Activated naive CD4-positive, alpha-beta T cell treated with anti-CD3 and anti-CD28 coated beads, Interleukin-2, amount 10 ng/mL, durations not matched to agents 7 days and 5 days (primary cell): ENCODE measurements around the gene PRKN.

Experiments
- CTCF ChIA-PET: fragments of 350-600 bp; sonication (Branson Sonifier 250); formaldehyde crosslinking; loops from one replicate; lab custom pipeline; 2021; ENCODE audit warnings: antibody characterized with exemption; lab: Charles Lee
- DNase-seq: peaks from one replicate; pipeline ENCODE4 v3.0.0-alpha.2; 2020
- H3K27ac Mint-ChIP-seq: one replicate; pipeline ENCODE4 v1.8.0; 2021; ENCODE audit warnings: mild to moderate bottlenecking, moderate library complexity, mixed read lengths
- H3K27me3 Mint-ChIP-seq: one replicate; pipeline ENCODE4 v1.8.0; 2021; ENCODE audit warnings: mild to moderate bottlenecking, mixed read lengths
- H3K36me3 Mint-ChIP-seq: one replicate; pipeline ENCODE4 v1.8.0; 2021; ENCODE audit warnings: mixed read lengths
- H3K4me1 Mint-ChIP-seq: one replicate; pipeline ENCODE4 v1.8.0; 2021; ENCODE audit warnings: mixed read lengths
- H3K4me3 Mint-ChIP-seq: one replicate; pipeline ENCODE4 v1.8.0; 2021; ENCODE audit warnings: mild to moderate bottlenecking, moderate library complexity, mixed read lengths
- H3K9me3 Mint-ChIP-seq: one replicate; pipeline ENCODE4 v1.8.0; 2021; ENCODE audit warnings: mixed read lengths

The PRKN gene

DNA sequence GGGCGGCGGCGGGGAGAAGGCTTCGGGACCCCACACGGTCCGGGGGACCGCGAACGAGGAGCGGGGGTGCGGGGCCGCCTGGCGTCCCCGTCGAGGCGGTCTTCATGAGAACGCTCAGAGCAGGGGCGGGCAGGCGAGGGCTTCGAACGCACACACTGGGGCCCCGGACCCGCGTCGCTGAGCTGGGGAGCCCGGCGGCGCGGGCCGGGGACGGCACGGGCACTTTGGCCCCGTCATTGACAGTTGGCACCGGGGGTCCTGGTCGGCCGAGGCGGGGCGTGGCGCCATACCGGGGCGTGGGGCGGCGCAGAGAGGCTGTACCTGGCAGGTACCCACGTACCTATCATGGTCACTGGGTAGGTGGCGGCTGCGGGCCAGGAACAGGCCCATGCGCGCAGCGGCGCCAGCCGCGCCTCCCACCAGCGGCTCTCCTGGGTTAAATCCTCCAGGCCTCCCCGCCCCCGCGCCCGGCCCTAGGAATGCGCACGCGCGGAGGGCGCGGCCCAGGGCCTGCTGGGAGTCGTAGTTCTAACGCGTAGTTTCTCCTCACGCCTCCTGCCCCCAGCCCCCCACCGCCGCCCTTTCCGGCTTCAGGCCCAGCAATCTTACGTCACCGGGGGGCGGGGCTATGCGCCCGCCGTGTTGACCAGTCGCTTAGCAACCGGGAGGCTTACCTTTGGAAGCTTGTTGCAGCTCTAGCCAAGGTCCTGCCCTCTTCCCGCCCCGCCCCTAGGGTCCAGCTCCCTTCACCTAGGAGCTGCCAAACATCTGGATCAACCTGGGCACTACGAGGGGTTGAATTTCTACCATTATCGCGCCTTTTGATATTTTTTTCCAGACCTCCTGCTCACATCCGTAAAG lies at the start of gene PRKN, which contains the start of gene PACRG:
TSS of gene PRKN (minus strand) at position 445 of the 861 bp plus-strand sequence.
TSS of gene PACRG (plus strand) at position 653 of the 861 bp plus-strand sequence.
- Mint-ChIP-seq H3K27me3 (peaks cover 5% of the 10 kb centered on the region), H3K4me1 (peaks cover 9% of the 10 kb centered on the region), H3K27ac (peak within 1 kb of the TSS; percentile 88), H3K36me3 (no peaks in the 10 kb centered on the region), H3K9me3 (no peaks in the 10 kb centered on the region), H3K4me3 (peak within 1 kb of the TSS; percentile 91)
- DNase-seq, result peak; percentile 97
- CTCF ChIA-PET, result no interaction called here

DNA sequence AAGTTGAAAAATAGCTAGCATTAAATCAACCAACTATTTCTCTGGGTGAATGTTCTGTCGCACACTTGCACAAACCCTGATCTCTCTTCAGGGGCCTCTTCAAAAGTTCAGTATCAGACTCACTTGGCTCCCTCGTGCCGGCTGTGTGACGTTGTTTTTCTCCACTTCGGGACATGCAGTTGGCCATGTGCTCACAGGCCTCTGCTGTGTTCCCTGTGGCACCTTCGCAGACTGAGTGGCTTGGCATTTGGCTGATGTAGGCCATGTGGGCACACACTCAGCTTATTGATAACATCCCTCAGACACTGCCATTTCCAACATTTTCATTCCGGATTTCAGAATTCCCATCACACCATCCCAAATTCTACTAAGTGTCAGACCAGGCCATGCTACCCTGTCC lies 49.5 kb upstream of the PRKN start:
- H3K4me3 Mint-ChIP-seq, result no peak overlapping the region
- no peak for DNase-seq
- H3K36me3 Mint-ChIP-seq, result no peaks in the 10 kb centered on the region
- H3K27me3 Mint-ChIP-seq, result no peaks in the 10 kb centered on the region
- no peak overlapping the region for H3K27ac Mint-ChIP-seq
- H3K4me1 Mint-ChIP-seq, result no peaks in the 10 kb centered on the region
- H3K9me3 Mint-ChIP-seq, result peaks cover 2% of the 10 kb centered on the region
- CTCF ChIA-PET, result no interaction called here

- no peaks in the 10 kb centered on the region for H3K4me1 Mint-ChIP-seq
- DNase-seq, result no peak
- H3K27ac Mint-ChIP-seq, result no peak overlapping the region
- H3K27me3 Mint-ChIP-seq, result no peaks in the 10 kb centered on the region
- H3K36me3 Mint-ChIP-seq, result no peaks in the 10 kb centered on the region
- CTCF ChIA-PET, result no interaction called here
- H3K9me3 Mint-ChIP-seq, result no peaks in the 10 kb centered on the region
- no peak overlapping the region for H3K4me3 Mint-ChIP-seq
Measured at GRCh38 chr6:162773996-162774395, 46.4 kb upstream of the PRKN start.

- H3K9me3 Mint-ChIP-seq, result no peaks in the 10 kb centered on the region
- no peak overlapping the region for H3K4me3 Mint-ChIP-seq
- no peaks in the 10 kb centered on the region for H3K36me3 Mint-ChIP-seq
- CTCF ChIA-PET, result no interaction called here
- no peak for DNase-seq
- H3K27ac Mint-ChIP-seq, result no peak overlapping the region
- no peaks in the 10 kb centered on the region for H3K4me1 Mint-ChIP-seq
- H3K27me3 Mint-ChIP-seq, result no peaks in the 10 kb centered on the region
Measured at GRCh38 chr6:162772466-162772865, 44.9 kb upstream of the PRKN start.

DNA sequence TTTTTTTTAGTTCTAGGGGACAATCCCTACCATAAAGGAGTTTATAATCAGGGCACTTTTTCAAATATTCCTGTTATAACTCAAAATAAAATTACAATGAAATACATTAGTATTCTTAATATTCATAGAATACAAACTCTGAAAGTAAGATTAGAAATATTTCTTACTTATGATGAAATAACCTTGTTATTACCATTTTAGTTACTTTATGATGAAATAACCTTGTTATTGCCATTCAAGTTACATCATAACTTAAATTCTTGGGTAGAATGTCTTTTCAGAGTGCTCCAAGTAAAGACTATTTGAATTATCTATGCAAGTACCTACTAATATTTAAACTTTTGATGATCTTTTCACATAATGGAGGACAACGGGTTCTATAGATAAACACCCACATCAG lies 43.4 kb upstream of the PRKN start:
- no peak for DNase-seq
- Mint-ChIP-seq H3K4me1 (no peaks in the 10 kb centered on the region), H3K9me3 (no peaks in the 10 kb centered on the region), H3K27me3 (no peaks in the 10 kb centered on the region), H3K4me3 (no peak overlapping the region), H3K36me3 (no peaks in the 10 kb centered on the region), H3K27ac (no peak overlapping the region)
- CTCF ChIA-PET, result no interaction called here

DNA sequence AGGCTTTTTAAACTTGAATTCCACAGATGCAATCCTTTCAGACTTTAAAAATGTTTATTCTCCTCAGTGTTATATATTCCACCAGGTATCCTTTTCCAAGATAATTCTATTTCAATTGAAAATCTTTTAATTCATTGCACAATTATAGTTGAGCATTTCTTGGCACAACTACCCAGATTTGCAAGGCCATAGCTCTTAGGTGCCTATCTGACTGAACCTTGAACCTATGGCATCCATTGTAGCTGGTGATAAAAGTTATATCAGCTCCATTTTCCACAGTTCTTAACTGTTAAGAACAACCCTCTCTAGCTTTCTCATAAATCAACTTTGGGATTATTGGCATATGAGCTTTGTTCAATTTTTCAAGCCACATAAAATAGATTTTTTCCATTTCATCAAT lies 42.6 kb upstream of the PRKN start:
- no peaks in the 10 kb centered on the region for H3K9me3 Mint-ChIP-seq
- no peak overlapping the region for H3K27ac Mint-ChIP-seq
- CTCF ChIA-PET, result no interaction called here
- H3K36me3 Mint-ChIP-seq, result no peaks in the 10 kb centered on the region
- H3K4me3 Mint-ChIP-seq, result no peak overlapping the region
- H3K4me1 Mint-ChIP-seq, result no peaks in the 10 kb centered on the region
- no peaks in the 10 kb centered on the region for H3K27me3 Mint-ChIP-seq
- no peak for DNase-seq

DNA sequence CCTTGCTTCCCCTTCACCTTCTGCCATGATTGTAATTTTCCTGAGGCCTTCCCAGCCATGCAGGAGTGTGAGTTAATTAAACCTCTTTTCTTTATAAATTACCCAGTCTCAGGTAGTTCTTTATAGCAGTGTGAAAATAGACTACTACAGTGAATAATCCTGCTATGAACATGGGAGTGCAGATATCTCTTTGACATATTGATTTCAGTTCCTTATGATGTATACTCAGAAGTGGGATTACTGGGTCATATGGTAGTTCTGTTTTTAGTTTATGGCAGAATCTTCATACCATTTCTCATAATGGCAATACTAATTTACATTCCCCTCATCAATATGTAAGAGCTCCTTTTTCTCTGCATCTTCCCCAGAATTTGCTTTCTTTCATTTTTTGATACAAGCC lies 26.2 kb upstream of the PRKN start:
- H3K36me3 Mint-ChIP-seq, result no peaks in the 10 kb centered on the region
- DNase-seq, result no peak

GRCh38 chr6:162751211-162751859 lies 23.8 kb upstream of the PRKN start:
- Mint-ChIP-seq H3K27me3 (no peaks in the 10 kb centered on the region), H3K4me3 (no peak overlapping the region), H3K36me3 (no peaks in the 10 kb centered on the region), H3K27ac (no peak overlapping the region), H3K9me3 (no peaks in the 10 kb centered on the region), H3K4me1 (no peaks in the 10 kb centered on the region)
- no peak for DNase-seq
- CTCF ChIA-PET, result no interaction called here

More for the DNA sequence above, 26.2 kb upstream of the PRKN start:
- Mint-ChIP-seq H3K27ac (no peak overlapping the region), H3K27me3 (no peaks in the 10 kb centered on the region), H3K9me3 (no peaks in the 10 kb centered on the region), H3K4me1 (no peaks in the 10 kb centered on the region), H3K4me3 (no peak overlapping the region)
- CTCF ChIA-PET, result interaction anchor here (0.7 kb wide), 1 partner anchor 41 kb away, joined by 3 read pairs; no protein-coding TSS in a partner anchor

DNA sequence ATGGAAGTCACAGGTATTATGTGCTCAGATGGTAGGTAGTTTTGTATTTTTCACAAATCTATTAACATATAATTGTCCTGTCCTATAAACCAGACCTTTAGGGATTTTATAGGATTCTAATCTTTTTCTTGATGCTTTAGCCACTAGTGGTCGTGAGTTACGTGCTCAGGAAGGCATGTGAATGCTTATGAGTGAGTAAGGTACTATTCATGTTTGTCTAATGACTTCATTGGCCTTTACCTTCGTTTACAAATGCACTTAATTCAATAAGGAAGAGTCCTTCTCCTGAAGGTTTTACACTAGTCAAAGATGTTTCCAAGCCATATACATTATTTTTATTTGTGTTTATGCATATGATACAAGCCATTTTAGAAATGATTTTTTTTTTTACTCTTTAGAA lies 23.2 kb upstream of the PRKN start:
- H3K4me1 Mint-ChIP-seq, result no peaks in the 10 kb centered on the region
- no peaks in the 10 kb centered on the region for H3K27me3 Mint-ChIP-seq
- H3K36me3 Mint-ChIP-seq, result no peaks in the 10 kb centered on the region
- no peak for DNase-seq
- no peak overlapping the region for H3K27ac Mint-ChIP-seq
- no peaks in the 10 kb centered on the region for H3K9me3 Mint-ChIP-seq
- CTCF ChIA-PET, result no interaction called here
- no peak overlapping the region for H3K4me3 Mint-ChIP-seq

DNA sequence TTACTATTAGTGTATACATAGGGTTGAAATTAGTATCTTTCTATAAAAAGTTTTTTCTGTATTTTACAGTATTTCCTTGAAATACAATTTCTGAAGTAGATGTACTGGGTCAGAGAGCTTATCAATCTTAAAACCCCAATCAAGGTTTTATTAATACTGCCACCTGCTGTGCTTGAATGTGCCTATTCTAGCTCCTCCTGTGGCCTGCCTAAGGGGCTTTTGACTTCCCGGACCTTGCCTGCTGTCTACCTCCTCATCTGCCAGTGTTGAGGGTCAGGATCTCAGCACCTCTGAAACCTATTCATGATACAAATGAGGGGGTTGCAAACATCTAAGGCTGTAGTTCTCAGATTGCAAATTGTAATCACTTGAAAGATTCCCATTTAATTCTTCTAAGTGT lies 9.4 kb upstream of the PRKN start:
- Mint-ChIP-seq H3K4me3 (no peak overlapping the region), H3K27me3 (no peaks in the 10 kb centered on the region), H3K4me1 (peaks cover 8% of the 10 kb centered on the region), H3K36me3 (peaks cover 5% of the 10 kb centered on the region), H3K27ac (no peak overlapping the region), H3K9me3 (peaks cover 2% of the 10 kb centered on the region)
- DNase-seq, result no peak
- CTCF ChIA-PET, result no interaction called here

DNA sequence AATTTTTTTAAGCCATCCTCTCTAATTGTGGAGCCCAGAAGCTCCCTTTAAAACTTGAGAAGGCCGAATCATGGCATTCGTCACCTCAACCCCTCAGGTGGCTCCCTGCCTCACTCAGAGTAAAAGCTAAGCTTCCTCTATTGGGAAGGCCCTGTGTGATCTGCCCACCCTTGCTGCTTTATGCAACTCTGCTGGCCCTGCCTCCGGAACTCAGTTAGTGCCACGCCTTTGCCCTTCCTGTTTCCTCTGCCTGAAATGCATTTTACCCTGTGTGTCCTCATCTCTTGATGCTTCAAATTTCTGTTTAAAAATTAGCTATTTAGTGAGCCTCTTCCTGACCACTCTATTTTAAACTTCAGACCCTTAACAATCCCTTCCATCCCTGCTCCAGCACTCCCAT lies 5.9 kb upstream of the PRKN start:
- peaks cover 8% of the 10 kb centered on the region for H3K4me1 Mint-ChIP-seq
- peak overlapping the region; percentile 8 for H3K27ac Mint-ChIP-seq
- peaks cover 2% of the 10 kb centered on the region for H3K9me3 Mint-ChIP-seq
- no peak overlapping the region for H3K4me3 Mint-ChIP-seq
- CTCF ChIA-PET, result no interaction called here
- DNase-seq, result peak; percentile 30
- H3K36me3 Mint-ChIP-seq, result peaks cover 5% of the 10 kb centered on the region
- H3K27me3 Mint-ChIP-seq, result no peaks in the 10 kb centered on the region

GRCh38 chr6:162730502-162730901 lies 2.9 kb upstream of the PRKN start:
- Mint-ChIP-seq H3K4me1 (peaks cover 17% of the 10 kb centered on the region), H3K27me3 (peaks cover 5% of the 10 kb centered on the region), H3K4me3 (no peak overlapping the region), H3K27ac (no peak overlapping the region), H3K36me3 (peaks cover 5% of the 10 kb centered on the region), H3K9me3 (peaks cover 2% of the 10 kb centered on the region)
- DNase-seq, result no peak
- CTCF ChIA-PET, result no interaction called here

DNA sequence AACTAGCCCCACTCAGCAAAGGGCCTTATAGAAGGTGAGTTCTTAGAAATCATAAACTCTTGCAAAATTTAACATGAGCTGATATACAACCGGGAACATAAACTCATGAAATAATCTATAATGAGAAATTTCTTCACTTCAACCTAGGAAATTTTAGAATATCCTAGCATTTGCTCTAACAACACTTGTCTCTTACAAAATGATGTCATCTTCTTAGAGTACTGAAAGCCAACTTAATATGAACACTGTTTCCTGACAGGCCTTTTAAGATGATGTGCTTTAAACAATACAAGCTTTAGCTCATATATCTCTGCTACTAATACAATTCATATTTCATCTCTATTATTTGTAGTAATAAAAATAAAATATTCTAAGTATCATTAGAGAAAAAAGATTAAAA lies 1.1 kb upstream of the PRKN start:
- peaks cover 15% of the 10 kb centered on the region for H3K4me1 Mint-ChIP-seq
- no peak overlapping the region for H3K27ac Mint-ChIP-seq
- no peaks in the 10 kb centered on the region for H3K9me3 Mint-ChIP-seq
- H3K4me3 Mint-ChIP-seq, result peak overlapping the region; percentile 91
- CTCF ChIA-PET, result no interaction called here
- DNase-seq, result no peak
- peaks cover 5% of the 10 kb centered on the region for H3K27me3 Mint-ChIP-seq
- peaks cover 2% of the 10 kb centered on the region for H3K36me3 Mint-ChIP-seq

DNA sequence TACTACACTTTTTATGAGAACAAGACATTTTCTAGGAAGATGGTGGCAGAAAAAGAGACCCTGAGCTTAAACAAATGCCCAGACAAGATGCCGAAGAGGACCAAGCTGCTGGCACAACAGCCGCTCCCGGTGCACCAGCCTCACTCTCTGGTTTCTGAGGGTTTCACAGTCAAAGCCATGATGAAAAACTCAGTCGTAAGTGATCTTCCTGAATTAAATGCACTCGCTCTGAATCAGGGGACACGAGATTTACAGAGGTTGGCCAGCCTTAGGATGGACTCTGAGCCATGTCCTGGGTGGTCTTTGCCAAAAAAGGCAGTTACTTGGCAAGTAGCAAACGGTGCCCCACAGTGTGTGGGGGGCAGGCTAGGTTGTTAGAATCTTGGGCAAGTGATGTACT lies 631 bp upstream of the PRKN start:
- Mint-ChIP-seq H3K27me3 (peaks cover 5% of the 10 kb centered on the region), H3K36me3 (no peaks in the 10 kb centered on the region), H3K27ac (peak overlapping the region; percentile 28), H3K9me3 (no peaks in the 10 kb centered on the region), H3K4me3 (peak overlapping the region; percentile 91), H3K4me1 (peaks cover 11% of the 10 kb centered on the region)
- CTCF ChIA-PET, result no interaction called here
- peak; percentile 31 for DNase-seq

GRCh38 chr6:162726947-162727321 lies 632 bp downstream of the PRKN start:
- Mint-ChIP-seq H3K4me1 (peaks cover 9% of the 10 kb centered on the region), H3K36me3 (no peaks in the 10 kb centered on the region), H3K9me3 (no peaks in the 10 kb centered on the region), H3K27me3 (peaks cover 5% of the 10 kb centered on the region), H3K27ac (peak overlapping the region; percentile 88), H3K4me3 (peak overlapping the region; percentile 91)
- CTCF ChIA-PET, result no interaction called here
- no peak for DNase-seq
